WTC11 (cell line): ENCODE measurements around the gene ALDH5A1. TPM values are rescaled to one million over a fixed set of nuclear protein-coding genes. Genes with fewer than 3 reads are reported as not detected.
A peak's percentile ranks its signal among the peaks of the same experiment; 100 is the strongest.

Experiments
- ATAC-seq: fragments of 200-7000 bp; cut with Tn5 transposase; 2 replicates; pipeline ENCODE4 v1.10.0; 2021; ENCODE audit warnings: mild to moderate bottlenecking, moderate library complexity
- CTCF ChIA-PET: fragments of 300-600 bp; sonication (Branson Sonifier 250); formaldehyde crosslinking; loops from one replicate; lab custom pipeline; 2021; ENCODE audit warnings: antibody characterized with exemption; lab: Charles Lee
- POLR2A ChIA-PET: fragments of 350-600 bp; sonication (Branson Sonifier 250); formaldehyde crosslinking; loops from one replicate; lab custom pipeline; 2021; ENCODE audit warnings: antibody characterized with exemption; lab: Charles Lee
- DNase-seq: peaks from one replicate; pipeline ENCODE4 v3.0.0; 2021; ENCODE audit warnings: low spot score
- H3K27ac Mint-ChIP-seq: 2 replicates; pipeline ENCODE4 v1.8.0; 2021; ENCODE audit warnings: mixed read lengths
- H3K27me3 Mint-ChIP-seq: 2 replicates; pipeline ENCODE4 v1.8.0; 2021; ENCODE audit warnings: low read depth, mild to moderate bottlenecking, moderate library complexity, mixed read lengths
- H3K36me3 Mint-ChIP-seq: 2 replicates; pipeline ENCODE4 v1.8.0; 2021; ENCODE audit warnings: mixed read lengths
- H3K4me1 Mint-ChIP-seq: 2 replicates; pipeline ENCODE4 v1.8.0; 2022; ENCODE audit warnings: mixed read lengths
- H3K4me3 Mint-ChIP-seq: 2 replicates; pipeline ENCODE4 v1.8.0; 2021; ENCODE audit warnings: mild to moderate bottlenecking, moderate library complexity, mixed read lengths
- H3K9me3 Mint-ChIP-seq: 2 replicates; pipeline ENCODE4 v1.8.0; 2021; ENCODE audit warnings: mixed read lengths
- CTCF ChIP-seq: fragments of 200-600 bp; IDR thresholded peaks from 2 replicates; pipeline ENCODE4 v1.8.0; 2022; ENCODE audit warnings: antibody characterized with exemption
- MAX ChIP-seq: sonication (generic); formaldehyde crosslinking; IDR thresholded peaks from 2 replicates; pipeline ENCODE4 v1.8.0; 2022; ENCODE audit warnings: mild to moderate bottlenecking, missing genetic modification reagents
- MXD4 ChIP-seq: fragments of 250-450 bp; sonication (Bioruptor Pico); IDR thresholded peaks from 2 replicates; pipeline ENCODE4 v1.8.0; 2021; ENCODE audit warnings: mild to moderate bottlenecking, moderate library complexity, borderline replicate concordance
- MYBL2 ChIP-seq: sonication (generic); formaldehyde crosslinking; IDR thresholded peaks from 2 replicates; pipeline ENCODE4 v1.8.1; 2023; ENCODE audit warnings: mild to moderate bottlenecking, moderate library complexity, missing genetic modification reagents
- NFE2L1 ChIP-seq: sonication (generic); formaldehyde crosslinking; IDR thresholded peaks from 2 replicates; pipeline ENCODE4 v1.8.1; 2023; ENCODE audit warnings: missing genetic modification reagents
- OVOL2 ChIP-seq: fragments of 250-450 bp; sonication (Bioruptor Pico); IDR thresholded peaks from 2 replicates; pipeline ENCODE4 v1.9.0; 2021; ENCODE audit warnings: mild to moderate bottlenecking, borderline replicate concordance
- PRDM15 ChIP-seq: sonication (generic); formaldehyde crosslinking; IDR thresholded peaks from 2 replicates; pipeline ENCODE4 v1.8.0; 2022; ENCODE audit warnings: missing genetic modification reagents
- PREB ChIP-seq: sonication (generic); formaldehyde crosslinking; IDR thresholded peaks from 2 replicates; pipeline ENCODE4 v1.8.1; 2022; ENCODE audit warnings: mild to moderate bottlenecking, missing genetic modification reagents, moderate library complexity, borderline replicate concordance
- PRRX2 ChIP-seq: fragments of 250-450 bp; sonication (Bioruptor Pico); IDR thresholded peaks from 2 replicates; pipeline ENCODE4 v1.8.0; 2021; ENCODE audit warnings: mild to moderate bottlenecking
- SP1 ChIP-seq: sonication (generic); formaldehyde crosslinking; conservative IDR thresholded peaks from 2 replicates; pipeline ENCODE4 v1.8.1; 2022; ENCODE audit warnings: missing genetic modification reagents
- ZBTB43 ChIP-seq: sonication (generic); formaldehyde crosslinking; IDR thresholded peaks from 2 replicates; pipeline ENCODE4 v1.8.1; 2023; ENCODE audit warnings: mild to moderate bottlenecking, missing genetic modification reagents
- total RNA-seq: library from RNA; stranded (reverse); gene quantifications from 3 replicates; pipeline ENCODE4 v1.2.3, GENCODE V29; 2021

The ALDH5A1 gene
- total RNA-seq, 1 experiment from 2014 or later, result 5.1 TPM

GRCh38 chr6:24455061-24455460 is 39.7 kb upstream of the ALDH5A1 start:
- DNase-seq (no peak), ATAC-seq (peak; percentile 56)
- no peaks in the 10 kb centered on the region for H3K9me3 Mint-ChIP-seq
- H3K4me3 Mint-ChIP-seq, result no peak overlapping the region
- no peak overlapping the region for H3K27ac Mint-ChIP-seq
- ChIA-PET CTCF (interaction anchor here (0.8 kb wide), 1 partner anchor 172 kb away, joined by 3 read pairs; no protein-coding TSS in a partner anchor), POLR2A (no interaction called here)
- no peaks in the 10 kb centered on the region for H3K27me3 Mint-ChIP-seq
- H3K36me3 Mint-ChIP-seq, result no peaks in the 10 kb centered on the region
- H3K4me1 Mint-ChIP-seq, result 0 out of 2 replicates have a peak, but pooled peaks cover 3% of the 10 kb centered on the region
- TF ChIP-seq ZBTB43 (CRISPR knock-in tag), result no peak
- no peak for TF ChIP-seq NFE2L1 (CRISPR knock-in tag)
- TF ChIP-seq CTCF, result no peak
- TF ChIP-seq MYBL2 (CRISPR knock-in tag), result no peak

- no peak for ATAC-seq
- DNase-seq, result no peak
- Mint-ChIP-seq H3K4me1 (0 out of 2 replicates have a peak, but pooled peaks cover 3% of the 10 kb centered on the region), H3K4me3 (no peak overlapping the region), H3K9me3 (no peaks in the 10 kb centered on the region), H3K27ac (no peak overlapping the region), H3K27me3 (no peaks in the 10 kb centered on the region), H3K36me3 (no peaks in the 10 kb centered on the region)
- ChIA-PET CTCF (interaction anchor here (1.5 kb wide), 1 partner anchor 63 kb away, joined by 4 read pairs; no protein-coding TSS in a partner anchor), POLR2A (no interaction called here)
- TF ChIP-seq CTCF (no peak), PREB (CRISPR knock-in tag) (no peak), MXD4 (CRISPR knock-in tag) (no peak), NFE2L1 (CRISPR knock-in tag) (no peak), OVOL2 (CRISPR knock-in tag) (no peak), SP1 (CRISPR knock-in tag) (no peak), PRRX2 (CRISPR knock-in tag) (no peak), PRDM15 (CRISPR knock-in tag) (no peak), MAX (no peak)
Observed at GRCh38 chr6:24458134-24458533, 36.6 kb upstream of the ALDH5A1 start.
